HL-60 (cell line): ENCODE results near the gene RSAD1.

Source experiments
- DNase-seq, 2 experiments: peaks; one replicate each; pipeline ENCODE4 v3.0.0-alpha.2; 2010 to 2020; ENCODE audit warnings: low read depth in 1 of 2, low spot score in 1 of 2
- H3K27ac ChIP-seq: fragments of 250-450 bp; sonication (Bioruptor Pico); replicated peaks from 2 replicates; pipeline ENCODE4 v1.5.1; 2020; ENCODE audit warnings: mild to moderate bottlenecking, moderate library complexity
- H3K27me3 ChIP-seq: fragments of 250-450 bp; sonication (Bioruptor Pico); 2 replicates; pipeline ENCODE4 v1.5.1; 2021; ENCODE audit warnings: mild to moderate bottlenecking, moderate library complexity; ENCODE audit not compliant: insufficient read depth, poor library complexity, severe bottlenecking
- H3K4me3 ChIP-seq: replicated peaks from 2 replicates; pipeline ENCODE4 v1.5.1; 2011; ENCODE audit warnings: mild to moderate bottlenecking, control low read depth, low read length; ENCODE audit not compliant: insufficient read depth
- CTCF ChIP-seq: IDR thresholded peaks from one replicate; pipeline ENCODE4 v1.5.1; 2011; ENCODE audit warnings: low read length, control low read depth, inconsistent platforms; ENCODE audit not compliant: insufficient read depth
- GABPA ChIP-seq: IDR thresholded peaks from 2 replicates; pipeline ENCODE4 v1.6.1; 2012; ENCODE audit warnings: low read depth
- POLR2AphosphoS5 ChIP-seq: IDR thresholded peaks from 2 replicates; pipeline ENCODE4 v1.6.1; 2012; ENCODE audit warnings: low read depth
- REST ChIP-seq: IDR thresholded peaks from 2 replicates; pipeline ENCODE4 v1.6.1; 2012; ENCODE audit warnings: low read depth; ENCODE audit not compliant: insufficient replicate concordance
- SPI1 ChIP-seq: IDR thresholded peaks from 2 replicates; pipeline ENCODE4 v1.6.1; 2012; ENCODE audit warnings: low read depth, mild to moderate bottlenecking, borderline replicate concordance

RSAD1 gene

DNA sequence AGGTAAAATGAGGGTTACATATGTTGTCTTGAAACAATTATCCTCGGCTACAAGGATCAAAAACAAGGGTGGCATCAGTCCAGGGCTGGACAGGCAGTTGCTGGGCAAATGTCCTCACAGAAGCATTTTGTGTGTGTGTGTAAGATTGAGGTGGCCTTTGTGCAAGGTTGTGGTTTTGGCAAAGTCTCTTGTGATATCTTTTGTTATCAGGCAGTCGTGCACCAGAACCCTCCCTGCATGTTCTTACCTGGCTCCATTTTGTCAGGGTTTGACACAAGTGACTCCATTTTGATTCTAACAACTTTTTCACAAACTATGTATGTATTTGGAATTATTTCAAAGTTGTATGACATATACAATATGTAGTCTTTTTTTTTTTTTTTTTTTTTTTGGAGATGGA, 30.0 kb upstream of the RSAD1 start:
- no peak overlapping the region for H3K4me3 ChIP-seq
- no peaks in the 10 kb centered on the region for H3K27me3 ChIP-seq
- TF ChIP-seq SPI1 = no peak
- no peak for TF ChIP-seq GABPA
- TF ChIP-seq REST = no peak
- TF ChIP-seq CTCF = no peak
- no peak for TF ChIP-seq POLR2AphosphoS5
- H3K27ac ChIP-seq = no peak overlapping the region
- no peak for DNase-seq

DNA sequence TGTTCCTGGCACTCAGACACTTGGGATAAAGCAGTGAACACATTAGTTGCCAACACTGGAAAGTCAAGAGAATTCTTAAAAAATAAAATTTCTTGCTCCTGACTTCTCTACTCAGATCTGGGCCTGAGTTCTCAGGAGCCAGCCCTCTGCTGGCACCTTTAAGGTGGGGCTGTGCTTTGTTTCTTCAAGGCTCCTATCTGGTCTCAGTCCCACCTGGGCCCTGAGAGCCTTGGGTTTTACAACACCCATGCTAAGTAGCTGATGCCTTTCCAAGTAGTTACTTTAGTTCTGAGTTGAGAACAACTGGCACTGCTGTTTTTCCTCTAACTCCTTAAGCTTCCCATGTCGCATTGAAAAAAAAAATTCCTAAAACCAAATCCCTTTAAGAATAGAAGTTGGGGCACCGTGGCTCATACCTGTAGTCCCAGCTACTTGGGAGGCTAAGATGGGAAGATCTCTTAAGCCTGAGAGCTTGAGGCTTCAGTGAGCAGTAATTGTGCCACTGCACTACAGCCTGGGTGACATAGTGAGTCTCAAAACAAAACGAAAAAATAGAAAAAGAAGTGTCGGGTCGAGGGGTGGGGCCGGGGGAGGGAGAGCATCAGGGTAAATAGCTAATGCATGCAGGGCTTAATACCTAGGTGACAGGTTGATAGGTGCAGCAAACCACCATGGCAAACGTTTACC, 26.6 kb upstream of the RSAD1 start:
- H3K27ac ChIP-seq = no peak overlapping the region
- TF ChIP-seq CTCF (no peak), REST (no peak), POLR2AphosphoS5 (no peak), GABPA (no peak), SPI1 (no peak)
- H3K27me3 ChIP-seq = no peaks in the 10 kb centered on the region
- H3K4me3 ChIP-seq = no peak overlapping the region
- DNase-seq = no peak

DNA sequence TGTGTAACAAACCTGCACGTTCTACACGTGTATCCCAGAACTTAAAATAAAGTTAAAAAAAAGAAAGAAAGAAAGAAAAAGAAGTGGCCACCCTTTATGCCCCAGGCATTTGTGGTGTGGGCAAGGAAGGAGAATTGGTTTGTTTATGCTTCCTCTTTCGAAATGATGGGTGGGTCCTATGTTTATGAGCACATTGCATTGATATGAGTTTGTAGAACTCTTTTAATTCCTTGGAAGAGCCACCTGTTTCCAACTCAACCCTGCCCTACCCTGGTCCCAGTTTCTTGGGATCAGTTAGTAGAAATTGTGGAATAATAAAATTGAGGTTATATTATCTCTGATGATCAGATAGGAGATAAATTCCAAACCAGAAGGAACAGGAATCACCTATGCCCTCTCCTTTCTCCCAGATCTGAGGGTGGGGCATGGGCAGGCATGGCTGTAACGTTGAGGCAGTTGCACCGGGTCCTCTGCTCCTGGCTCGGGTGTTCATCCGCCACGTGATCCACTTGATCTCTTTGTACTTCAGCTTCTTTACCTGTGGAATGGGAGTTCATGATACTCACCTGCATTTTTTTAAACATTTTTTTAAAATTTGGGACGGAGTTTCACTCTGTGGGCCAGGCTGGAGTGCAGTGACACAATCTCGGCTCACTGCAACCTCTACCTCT, 25.9 kb upstream of the RSAD1 start:
- no peak overlapping the region for H3K27ac ChIP-seq
- peak in 1 of 2 experiments; percentile 28 for DNase-seq
- no peak overlapping the region for H3K4me3 ChIP-seq
- no peak for TF ChIP-seq CTCF
- no peaks in the 10 kb centered on the region for H3K27me3 ChIP-seq

- Histone ChIP-seq H3K4me3 (no peak overlapping the region), H3K27ac (no peak overlapping the region), H3K27me3 (no peaks in the 10 kb centered on the region)
- TF ChIP-seq CTCF = no peak
- TF ChIP-seq REST = no peak
- TF ChIP-seq GABPA = no peak
- TF ChIP-seq POLR2AphosphoS5 = no peak
- no peak for TF ChIP-seq SPI1
- DNase-seq = no peak
Observed at GRCh38 chr17:50453901-50454300, 24.8 kb upstream of the RSAD1 start.
